Measurements from ENCODE around the gene GRK5. TPM values are rescaled to one million over a fixed set of nuclear protein-coding genes. Genes with fewer than 3 reads are reported as not detected.
"Not testable (repeated sequence)": the region's sequence is repeated elsewhere in the genome, so short reads cannot be mapped to it uniquely, and the experiment has no call there.

GRK5 gene
- total and polyA plus RNA-seq, 2 donors from 2014 or later: 7.3 to 18.7 TPM

- Histone ChIP-seq H3K9ac (ENCODE audit: low read length in 3 of 3) (no peak overlapping the region), H3K9me3 (ENCODE audit: control insufficient read depth in 2 of 3, insufficient read depth in 1 of 3, low read length in 3 of 3) (no peaks in the 10 kb centered on the region), H3K4me1 (ENCODE audit: control insufficient read depth in 2 of 3, insufficient read depth in 2 of 3, low read depth in 1 of 3, low read length in 3 of 3) (peaks cover 0 to 7% (median 4%) of the 10 kb centered on the region in 3 donors), H3K36me3 (ENCODE audit: control insufficient read depth in 2 of 3, insufficient read depth in 3 of 3, low read length in 3 of 3) (no peaks in the 10 kb centered on the region), H3K27me3 (ENCODE audit: control insufficient read depth, insufficient read depth, low read length) (no peaks in the 10 kb centered on the region), H3K4me3 (ENCODE audit: low read length in 3 of 3) (no peak overlapping the region), H3K27ac (ENCODE audit: low read depth in 2 of 2, low read length in 2 of 2) (no peak overlapping the region)
- DNase-seq (no peak), FAIRE-seq (no peak)
- intact Hi-C loops (cut with DNase I): no loop called here
- no peak for TF ChIP-seq CTCF (IDR thresholded peaks at IDR 0.05; ENCODE audit: borderline replicate concordance, extremely low read depth, insufficient read depth)
Observed at GRCh38 chr10:119274519-119275045, 67.2 kb downstream of the GRK5 start.

GRCh38 chr10:119275085-119275484 is 67.7 kb downstream of the GRK5 start:
- Histone ChIP-seq H3K27ac (ENCODE audit: low read depth in 2 of 2, low read length in 2 of 2) (no peak overlapping the region), H3K9ac (ENCODE audit: low read length in 3 of 3) (no peak overlapping the region), H3K36me3 (ENCODE audit: control insufficient read depth in 2 of 3, insufficient read depth in 3 of 3, low read length in 3 of 3) (no peaks in the 10 kb centered on the region), H3K4me3 (ENCODE audit: low read length in 3 of 3) (no peak overlapping the region), H3K9me3 (ENCODE audit: control insufficient read depth in 2 of 3, insufficient read depth in 1 of 3, low read length in 3 of 3) (no peaks in the 10 kb centered on the region), H3K27me3 (ENCODE audit: control insufficient read depth, insufficient read depth, low read length) (no peaks in the 10 kb centered on the region), H3K4me1 (ENCODE audit: control insufficient read depth in 2 of 3, insufficient read depth in 2 of 3, low read depth in 1 of 3, low read length in 3 of 3) (peaks cover 0 to 7% (median 4%) of the 10 kb centered on the region in 3 donors)
- FAIRE-seq: no peak
- intact Hi-C loops (cut with DNase I): no loop called here
- no peak for DNase-seq
- TF ChIP-seq CTCF (IDR thresholded peaks at IDR 0.05; ENCODE audit: borderline replicate concordance, extremely low read depth, insufficient read depth): no peak

GRCh38 chr10:119276194-119276593 is 68.8 kb downstream of the GRK5 start:
- H3K36me3 ChIP-seq (ENCODE audit: control insufficient read depth in 2 of 3, insufficient read depth in 3 of 3, low read length in 3 of 3); H3K4me1 ChIP-seq (ENCODE audit: control insufficient read depth in 2 of 3, insufficient read depth in 2 of 3, low read depth in 1 of 3, low read length in 3 of 3); H3K27ac ChIP-seq (ENCODE audit: low read depth in 2 of 2, low read length in 2 of 2); DNase-seq; FAIRE-seq; intact Hi-C loops (cut with DNase I); H3K9me3 ChIP-seq (ENCODE audit: control insufficient read depth in 2 of 3, insufficient read depth in 1 of 3, low read length in 3 of 3); H3K4me3 ChIP-seq (ENCODE audit: low read length in 3 of 3); H3K27me3 ChIP-seq (ENCODE audit: control insufficient read depth, insufficient read depth, low read length); H3K9ac ChIP-seq (ENCODE audit: low read length in 3 of 3): not testable (repeated sequence)

- Histone ChIP-seq H3K9ac (ENCODE audit: low read length in 3 of 3) (no peak overlapping the region), H3K27me3 (ENCODE audit: control insufficient read depth, insufficient read depth, low read length) (no peaks in the 10 kb centered on the region), H3K36me3 (ENCODE audit: control insufficient read depth in 2 of 3, insufficient read depth in 3 of 3, low read length in 3 of 3) (no peaks in the 10 kb centered on the region), H3K4me1 (ENCODE audit: control insufficient read depth in 2 of 3, insufficient read depth in 2 of 3, low read depth in 1 of 3, low read length in 3 of 3) (peaks cover 0 to 8% (median 8%) of the 10 kb centered on the region in 3 donors), H3K4me3 (ENCODE audit: low read length in 3 of 3) (no peak overlapping the region), H3K27ac (ENCODE audit: low read depth in 2 of 2, low read length in 2 of 2) (no peak overlapping the region), H3K9me3 (ENCODE audit: control insufficient read depth in 2 of 3, insufficient read depth in 1 of 3, low read length in 3 of 3) (no peaks in the 10 kb centered on the region)
- FAIRE-seq (no peak), DNase-seq (no peak)
- no peak for TF ChIP-seq CTCF (IDR thresholded peaks at IDR 0.05; ENCODE audit: borderline replicate concordance, extremely low read depth, insufficient read depth)
- intact Hi-C loops (cut with DNase I): no loop called here
Observed at GRCh38 chr10:119278126-119278709, 70.8 kb downstream of the GRK5 start.
